Fibroblast of skin of right quadriceps (primary cell): ENCODE results near the gene PLIN4.

Experiments
- DNase-seq: peaks from one replicate; pipeline ENCODE4 v3.0.0-alpha.2; 2013

The PLIN4 gene

GRCh38 chr19:4504891-4505569 lies 13.3 kb downstream of the PLIN4 start:
- DNase-seq, result no peak

GRCh38 chr19:4504297-4504701 lies 14.0 kb downstream of the PLIN4 start:
- DNase-seq, result no peak

GRCh38 chr19:4503825-4504170 lies 14.5 kb downstream of the PLIN4 start:
- no peak for DNase-seq

- no peak for DNase-seq
Measured at GRCh38 chr19:4503132-4503824, 15.0 kb downstream of the PLIN4 start.

- no peak for DNase-seq
Measured at GRCh38 chr19:4502282-4503131, 15.8 kb downstream of the PLIN4 start.

GRCh38 chr19:4501691-4502090 lies 16.6 kb downstream of the PLIN4 start:
- DNase-seq, result no peak

GRCh38 chr19:4500841-4501591 lies 17.3 kb downstream of the PLIN4 start:
- DNase-seq, result no peak

- DNase-seq, result no peak
Measured at GRCh38 chr19:4499855-4500254, 18.4 kb downstream of the PLIN4 start.

GRCh38 chr19:4499318-4499717 lies 19.0 kb downstream of the PLIN4 start:
- DNase-seq, result no peak

- no peak for DNase-seq
Measured at GRCh38 chr19:4498694-4499093, 19.6 kb downstream of the PLIN4 start.

- no peak for DNase-seq
Measured at GRCh38 chr19:4497770-4498389, 20.4 kb downstream of the PLIN4 start.

GRCh38 chr19:4496304-4496703 lies 22.0 kb downstream of the PLIN4 start:
- DNase-seq, result no peak

GRCh38 chr19:4495471-4495870 lies 22.8 kb downstream of the PLIN4 start:
- DNase-seq, result no peak

GRCh38 chr19:4494691-4495064 lies 23.6 kb downstream of the PLIN4 start:
- DNase-seq, result no peak

GRCh38 chr19:4493929-4494690 lies 24.2 kb downstream of the PLIN4 start:
- DNase-seq, result no peak

GRCh38 chr19:4493104-4493928 lies 25.0 kb downstream of the PLIN4 start:
- DNase-seq, result no peak

GRCh38 chr19:4492337-4493103 lies 25.8 kb downstream of the PLIN4 start:
- DNase-seq, result no peak

GRCh38 chr19:4491446-4491845 lies 26.8 kb downstream of the PLIN4 start:
- DNase-seq, result no peak

GRCh38 chr19:4488496-4488895 lies 29.8 kb downstream of the PLIN4 start:
- no peak for DNase-seq

GRCh38 chr19:4487572-4487971 lies 30.7 kb downstream of the PLIN4 start:
- no peak for DNase-seq
